HepG2 (cell line): ENCODE measurements around the gene TRIM27. TPM values are rescaled to one million over a fixed set of nuclear protein-coding genes. Genes with fewer than 3 reads are reported as not detected.

Source experiments
- BRF2 ChIP-seq: sonication (generic); formaldehyde crosslinking; IDR thresholded peaks from 2 replicates; pipeline ENCODE4 v1.8.1; 2022; ENCODE audit warnings: mild to moderate bottlenecking, missing genetic modification reagents
- HHEX ChIP-seq: IDR thresholded peaks from 2 replicates; pipeline ENCODE4 v1.6.1; 2016; ENCODE audit warnings: control low read depth
- KDM3A ChIP-seq: IDR thresholded peaks from 2 replicates; pipeline ENCODE4 v1.6.1; 2018; ENCODE audit warnings: low read depth, missing compliant biosample characterization
- NR2F2 ChIP-seq: IDR thresholded peaks from 2 replicates; pipeline ENCODE4 v1.6.1; 2012; ENCODE audit warnings: low read depth, inconsistent platforms, borderline replicate concordance
- RCOR2 ChIP-seq: IDR thresholded peaks from 2 replicates; pipeline ENCODE4 v1.6.1; 2016; ENCODE audit warnings: missing biosample characterization, missing genetic modification reagents
- SOX13 ChIP-seq, 3 experiments: fragments of 450-650 bp in 1 of 3; sonication (generic) in 1 of 3; formaldehyde crosslinking in 1 of 3; IDR thresholded peaks in 2 of 3; conservative IDR thresholded peaks in 1 of 3; 2 replicates each; pipeline versions ENCODE4 v1.5.0 to v1.6.1; 2016 to 2020; ENCODE audit warnings: antibody characterized with exemption in 1 of 3, mild to moderate bottlenecking in 1 of 3, missing compliant biosample characterization in 1 of 3, missing genetic modification reagents in 1 of 3, moderate library complexity in 1 of 3
- TBP ChIP-seq: sonication (generic); formaldehyde crosslinking; IDR thresholded peaks from 2 replicates; pipeline ENCODE4 v1.5.0; 2020; ENCODE audit warnings: missing genetic modification reagents
- TP53 ChIP-seq: sonication (generic); formaldehyde crosslinking; conservative IDR thresholded peaks from 2 replicates; pipeline ENCODE4 v1.4.0; 2020; ENCODE audit warnings: missing genetic modification reagents
- ZBTB20 ChIP-seq: sonication (generic); formaldehyde crosslinking; IDR thresholded peaks from 2 replicates; pipeline ENCODE4 v1.8.1; 2023; ENCODE audit warnings: missing genetic modification reagents, low read depth, mild to moderate bottlenecking, borderline replicate concordance
- ZIK1 ChIP-seq: sonication (generic); formaldehyde crosslinking; IDR thresholded peaks from 2 replicates; pipeline ENCODE4 v1.5.0; 2020; ENCODE audit warnings: mild to moderate bottlenecking, low read depth, missing genetic modification reagents, borderline replicate concordance
- ZKSCAN5 ChIP-seq: sonication (generic); formaldehyde crosslinking; IDR thresholded peaks from 2 replicates; pipeline ENCODE4 v1.5.1; 2020; ENCODE audit warnings: mild to moderate bottlenecking, missing genetic modification reagents
- ZNF24 ChIP-seq: fragments of 450-650 bp; IDR thresholded peaks from 2 replicates; pipeline ENCODE4 v1.6.1; 2017; ENCODE audit warnings: antibody characterized with exemption, mild to moderate bottlenecking
- ZNF605 ChIP-seq: sonication (generic); formaldehyde crosslinking; IDR thresholded peaks from 2 replicates; pipeline ENCODE4 v1.8.0; 2022; ENCODE audit warnings: mild to moderate bottlenecking, missing genetic modification reagents
- ZNF724P ChIP-seq: sonication (generic); formaldehyde crosslinking; IDR thresholded peaks from 2 replicates; pipeline ENCODE4 v1.8.0; 2022; ENCODE audit warnings: missing genetic modification reagents, borderline replicate concordance
- polyA plus RNA-seq, 8 experiments: library from polyadenylated mRNA; depleted of rRNA in 3 of 8; stranded (reverse) in 7 of 8; unstranded in 1 of 8; fragments of >200 nt; fragmentation: Illumina TruSeq in 4 of 8; extraction: Trizol in 4 of 8; gene quantifications; 2 replicates each; pipeline versions ENCODE4 v1.2.1 to v1.2.3, GENCODE V29; 2011 to 2016; ENCODE audit warnings: low read depth in 4 of 8, missing spikeins in 1 of 8, mixed read lengths in 1 of 8; ENCODE audit not compliant: insufficient read depth in 1 of 8
- total RNA-seq, 5 experiments: library from RNA; depleted of rRNA; stranded (reverse); fragments of >200 nt; fragmentation: Illumina TruSeq; extraction: Trizol; gene quantifications; 2 replicates each; pipeline ENCODE4 v1.2.3, GENCODE V29; 2016; ENCODE audit warnings: low read depth in 1 of 5
- TF ChIP-seq, protein P1 (sequence below): sonication (generic); formaldehyde crosslinking; IDR thresholded peaks from 2 replicates; pipeline ENCODE4 v1.4.0; 2020; ENCODE audit warnings: missing genetic modification reagents
- TF ChIP-seq, protein P2 (sequence below): sonication (generic); formaldehyde crosslinking; IDR thresholded peaks from 2 replicates; pipeline ENCODE4 v1.9.0; 2021; ENCODE audit warnings: missing genetic modification reagents, borderline replicate concordance
- TF ChIP-seq, protein P3 (sequence below): sonication (generic); formaldehyde crosslinking; IDR thresholded peaks from 2 replicates; pipeline ENCODE4 v1.5.0; 2020; ENCODE audit warnings: mild to moderate bottlenecking, missing genetic modification reagents
- TF ChIP-seq, protein P4 (sequence below), 2 experiments: sonication (generic) in 1 of 2; formaldehyde crosslinking in 1 of 2; IDR thresholded peaks; 2 replicates each; pipeline versions ENCODE4 v1.4.0 to v1.6.1; 2016 to 2020; ENCODE audit warnings: borderline replicate concordance in 1 of 2, low read depth in 1 of 2, mild to moderate bottlenecking in 1 of 2, missing genetic modification reagents in 1 of 2

The TRIM27 gene
- total and polyA plus RNA-seq, 2 of the 13 experiments (the other 11 are each of a cell fraction or from before 2014, with no cell fraction given), result 88.6 to 112 TPM

DNA sequence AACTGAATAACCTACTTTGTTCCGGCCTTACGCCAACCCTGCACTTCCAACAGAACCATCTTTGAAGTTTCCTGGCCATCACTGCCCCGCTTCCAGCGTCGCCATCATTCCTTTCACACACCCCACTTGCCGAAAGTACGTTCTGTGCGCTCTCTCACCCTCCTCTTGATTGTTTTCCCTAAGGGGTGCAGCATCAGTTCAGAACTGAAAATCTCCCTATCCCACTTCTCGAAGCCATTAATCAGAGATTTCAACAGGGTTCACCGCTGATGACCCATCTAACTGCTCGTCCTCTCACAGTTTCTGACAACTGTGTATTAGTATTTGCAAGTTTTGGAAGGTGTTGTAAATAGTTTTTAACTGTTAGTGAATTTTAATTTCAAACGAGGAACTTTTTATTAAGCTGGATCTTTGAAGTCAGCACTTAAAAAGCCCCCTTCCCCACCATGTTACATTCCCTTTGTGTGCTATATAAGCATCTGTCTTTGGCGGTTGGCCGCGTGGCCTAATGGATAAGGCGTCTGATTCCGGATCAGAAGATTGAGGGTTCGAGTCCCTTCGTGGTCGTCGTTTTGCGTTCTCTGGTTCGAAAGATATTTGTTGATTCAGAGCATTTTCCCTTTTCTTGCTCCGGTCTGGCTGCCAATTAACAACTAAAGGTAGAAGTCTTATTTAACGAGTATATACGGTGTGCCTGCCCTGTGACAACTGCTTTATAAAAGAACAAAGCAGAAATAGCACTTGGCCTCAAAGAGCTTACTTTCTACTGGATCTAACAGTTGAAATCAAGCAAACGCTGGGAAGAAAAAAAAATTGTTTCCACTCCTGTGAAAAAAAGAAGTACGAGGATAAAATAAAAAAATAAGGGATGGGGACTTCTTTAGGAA is 42.6 kb downstream of the TRIM27 start (continued):
- TF ChIP-seq, protein P1, sequence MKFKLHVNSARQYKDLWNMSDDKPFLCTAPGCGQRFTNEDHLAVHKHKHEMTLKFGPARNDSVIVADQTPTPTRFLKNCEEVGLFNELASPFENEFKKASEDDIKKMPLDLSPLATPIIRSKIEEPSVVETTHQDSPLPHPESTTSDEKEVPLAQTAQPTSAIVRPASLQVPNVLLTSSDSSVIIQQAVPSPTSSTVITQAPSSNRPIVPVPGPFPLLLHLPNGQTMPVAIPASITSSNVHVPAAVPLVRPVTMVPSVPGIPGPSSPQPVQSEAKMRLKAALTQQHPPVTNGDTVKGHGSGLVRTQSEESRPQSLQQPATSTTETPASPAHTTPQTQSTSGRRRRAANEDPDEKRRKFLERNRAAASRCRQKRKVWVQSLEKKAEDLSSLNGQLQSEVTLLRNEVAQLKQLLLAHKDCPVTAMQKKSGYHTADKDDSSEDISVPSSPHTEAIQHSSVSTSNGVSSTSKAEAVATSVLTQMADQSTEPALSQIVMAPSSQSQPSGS (CRISPR knock-in tag), result peak; percentile 75
- no peak for TF ChIP-seq ZNF605 (CRISPR knock-in tag)
- TF ChIP-seq, protein P2, sequence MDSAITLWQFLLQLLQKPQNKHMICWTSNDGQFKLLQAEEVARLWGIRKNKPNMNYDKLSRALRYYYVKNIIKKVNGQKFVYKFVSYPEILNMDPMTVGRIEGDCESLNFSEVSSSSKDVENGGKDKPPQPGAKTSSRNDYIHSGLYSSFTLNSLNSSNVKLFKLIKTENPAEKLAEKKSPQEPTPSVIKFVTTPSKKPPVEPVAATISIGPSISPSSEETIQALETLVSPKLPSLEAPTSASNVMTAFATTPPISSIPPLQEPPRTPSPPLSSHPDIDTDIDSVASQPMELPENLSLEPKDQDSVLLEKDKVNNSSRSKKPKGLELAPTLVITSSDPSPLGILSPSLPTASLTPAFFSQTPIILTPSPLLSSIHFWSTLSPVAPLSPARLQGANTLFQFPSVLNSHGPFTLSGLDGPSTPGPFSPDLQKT, result no peak
- TF ChIP-seq NR2F2, result peak; percentile 51; the same call in 1 of the 2 replicates
- peak; percentile 89 for TF ChIP-seq RCOR2 (CRISPR knock-in tag)
- TF ChIP-seq ZIK1, result no peak
- TF ChIP-seq, protein P3, sequence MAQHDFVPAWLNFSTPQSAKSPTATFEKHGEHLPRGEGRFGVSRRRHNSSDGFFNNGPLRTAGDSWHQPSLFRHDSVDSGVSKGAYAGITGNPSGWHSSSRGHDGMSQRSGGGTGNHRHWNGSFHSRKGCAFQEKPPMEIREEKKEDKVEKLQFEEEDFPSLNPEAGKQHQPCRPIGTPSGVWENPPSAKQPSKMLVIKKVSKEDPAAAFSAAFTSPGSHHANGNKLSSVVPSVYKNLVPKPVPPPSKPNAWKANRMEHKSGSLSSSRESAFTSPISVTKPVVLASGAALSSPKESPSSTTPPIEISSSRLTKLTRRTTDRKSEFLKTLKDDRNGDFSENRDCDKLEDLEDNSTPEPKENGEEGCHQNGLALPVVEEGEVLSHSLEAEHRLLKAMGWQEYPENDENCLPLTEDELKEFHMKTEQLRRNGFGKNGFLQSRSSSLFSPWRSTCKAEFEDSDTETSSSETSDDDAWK (CRISPR knock-in tag), result no peak
- peak; percentile 66; the same call in 1 of the 2 replicates for TF ChIP-seq BRF2 (CRISPR knock-in tag)
- peak; percentile 97 for TF ChIP-seq ZNF24
- TF ChIP-seq HHEX (CRISPR knock-in tag), result no peak
- TF ChIP-seq, protein P4, sequence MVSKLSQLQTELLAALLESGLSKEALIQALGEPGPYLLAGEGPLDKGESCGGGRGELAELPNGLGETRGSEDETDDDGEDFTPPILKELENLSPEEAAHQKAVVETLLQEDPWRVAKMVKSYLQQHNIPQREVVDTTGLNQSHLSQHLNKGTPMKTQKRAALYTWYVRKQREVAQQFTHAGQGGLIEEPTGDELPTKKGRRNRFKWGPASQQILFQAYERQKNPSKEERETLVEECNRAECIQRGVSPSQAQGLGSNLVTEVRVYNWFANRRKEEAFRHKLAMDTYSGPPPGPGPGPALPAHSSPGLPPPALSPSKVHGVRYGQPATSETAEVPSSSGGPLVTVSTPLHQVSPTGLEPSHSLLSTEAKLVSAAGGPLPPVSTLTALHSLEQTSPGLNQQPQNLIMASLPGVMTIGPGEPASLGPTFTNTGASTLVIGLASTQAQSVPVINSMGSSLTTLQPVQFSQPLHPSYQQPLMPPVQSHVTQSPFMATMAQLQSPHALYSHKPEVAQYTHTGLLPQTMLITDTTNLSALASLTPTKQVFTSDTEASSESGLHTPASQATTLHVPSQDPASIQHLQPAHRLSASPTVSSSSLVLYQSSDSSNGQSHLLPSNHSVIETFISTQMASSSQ (IDR thresholded peaks at IDR 0.05; ENCODE audit: low read depth), result peak; percentile 57; the same call in 1 of the 2 replicates
- TF ChIP-seq, protein P4 (CRISPR knock-in tag; IDR thresholded peaks at IDR 0.05; ENCODE audit: borderline replicate concordance), result no peak
- TF ChIP-seq TP53 (CRISPR knock-in tag), result no peak
- TF ChIP-seq TBP (CRISPR knock-in tag), result no peak
- 0 out of 2 replicates have a peak, but pooled peaks have one; percentile 40 for TF ChIP-seq KDM3A (CRISPR knock-in tag)
- TF ChIP-seq ZKSCAN5 (CRISPR knock-in tag), result no peak
- TF ChIP-seq ZBTB20, result no peak
- no peak for TF ChIP-seq SOX13 (IDR thresholded peaks at IDR 0.05)
- TF ChIP-seq SOX13 (CRISPR knock-in tag; conservative IDR thresholded peaks at IDR 0.05 in 1 of 2, IDR thresholded peaks at IDR 0.05 in 1 of 2), result no peak; a peak in 2 of 4 replicates
- no peak for TF ChIP-seq ZNF724P (CRISPR knock-in tag)
